ELR (cell line): Measurements from ENCODE around the gene EXTL2.
"Not testable (repeated sequence)": the region's sequence is repeated elsewhere in the genome, so short reads cannot be mapped to it uniquely, and the experiment has no call there.

Source experiments
- DNase-seq: peaks from one replicate; pipeline ENCODE4 v3.0.0-alpha.2; 2015; ENCODE audit warnings: low read depth

The EXTL2 gene

DNA sequence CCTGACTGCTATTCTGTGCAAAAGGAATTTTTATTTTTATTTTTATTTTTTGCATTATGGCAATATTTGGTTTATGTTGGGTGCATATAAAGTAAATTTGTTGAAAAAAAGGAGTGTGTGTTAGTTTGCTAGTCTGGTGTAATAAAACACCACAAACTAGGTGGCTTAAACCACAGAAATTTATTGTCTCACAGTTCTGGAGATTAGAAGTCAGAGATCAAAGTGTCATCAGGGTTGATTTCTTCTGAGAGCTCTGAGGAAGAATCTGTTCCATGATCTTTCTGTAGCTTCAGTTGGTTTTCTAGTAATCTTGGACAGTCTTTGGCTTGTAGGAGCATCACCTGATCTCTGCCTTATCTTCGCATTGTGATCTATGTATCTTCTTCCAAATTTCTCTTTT is 7.7 kb upstream of the EXTL2 start:
- DNase-seq: no peak

- DNase-seq: peak; percentile 78
These were observed 1.9 kb upstream of the EXTL2 start for GRCh38 chr1:100896481-100896982.

- DNase-seq: peak; percentile 94
These were observed 1.2 kb upstream of the EXTL2 start, which contains the start of gene SLC30A7 for GRCh38 chr1:100895540-100896480. SLC30A7 (plus strand) TSS chr1:100896090; CDS start chr1:100896263, 173 bp downstream.

- DNase-seq: no peak
These were observed 924 bp downstream of the EXTL2 start for GRCh38 chr1:100893718-100894117.

DNA sequence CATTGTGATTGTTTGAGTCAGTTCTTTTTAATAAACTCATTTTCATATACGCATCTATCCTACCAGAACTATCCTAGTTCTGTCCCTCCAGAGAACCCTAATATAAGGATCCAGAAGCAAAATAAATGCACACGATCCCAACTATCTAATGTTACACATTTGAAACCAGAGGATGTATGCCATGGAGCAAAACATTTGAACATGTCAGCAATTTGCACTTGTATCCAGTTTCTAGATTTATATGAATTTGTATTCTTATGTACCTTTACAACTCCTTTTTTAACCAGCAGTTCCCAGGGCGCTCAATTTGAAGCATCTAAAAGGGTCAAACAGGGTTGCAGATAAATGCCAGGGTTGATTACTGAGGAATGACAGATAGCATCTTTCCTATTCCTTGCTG is 2.1 kb downstream of the EXTL2 start:
- DNase-seq: no peak

- DNase-seq: no peak
These were observed 3.3 kb downstream of the EXTL2 start for GRCh38 chr1:100891380-100891779.

DNA sequence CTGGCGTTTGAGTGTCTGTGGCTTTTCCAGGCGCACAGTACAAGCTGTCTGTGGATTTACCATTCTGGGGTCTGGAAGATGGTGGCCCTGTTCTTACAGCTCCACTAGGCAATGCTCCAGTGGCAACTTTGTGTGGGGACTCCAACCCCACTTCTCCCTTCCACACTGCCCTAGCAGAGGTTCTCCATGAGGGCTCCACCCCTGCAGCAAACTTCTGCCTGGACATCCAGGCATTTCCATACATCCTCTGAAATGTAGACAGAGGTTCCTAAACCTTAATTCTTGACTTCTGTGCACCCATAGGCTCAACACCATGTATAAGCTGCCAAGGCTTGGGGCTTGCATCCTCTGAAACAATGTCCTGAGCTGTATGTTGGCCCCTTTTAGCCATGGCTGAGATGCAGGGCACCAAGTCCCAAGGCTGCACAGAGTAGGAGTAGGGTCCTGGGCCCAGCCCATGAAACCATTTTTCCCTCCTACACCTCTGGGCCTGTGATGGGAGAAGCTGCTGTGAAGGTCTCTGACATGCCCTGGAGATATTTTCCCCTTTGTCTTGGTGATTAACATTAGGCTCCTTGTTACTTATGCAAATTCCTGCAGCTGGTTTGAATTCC is 4.7 kb downstream of the EXTL2 start:
- DNase-seq: not testable (repeated sequence)

- DNase-seq: not testable (repeated sequence)
These were observed 5.6 kb downstream of the EXTL2 start for GRCh38 chr1:100889007-100889406.

DNA sequence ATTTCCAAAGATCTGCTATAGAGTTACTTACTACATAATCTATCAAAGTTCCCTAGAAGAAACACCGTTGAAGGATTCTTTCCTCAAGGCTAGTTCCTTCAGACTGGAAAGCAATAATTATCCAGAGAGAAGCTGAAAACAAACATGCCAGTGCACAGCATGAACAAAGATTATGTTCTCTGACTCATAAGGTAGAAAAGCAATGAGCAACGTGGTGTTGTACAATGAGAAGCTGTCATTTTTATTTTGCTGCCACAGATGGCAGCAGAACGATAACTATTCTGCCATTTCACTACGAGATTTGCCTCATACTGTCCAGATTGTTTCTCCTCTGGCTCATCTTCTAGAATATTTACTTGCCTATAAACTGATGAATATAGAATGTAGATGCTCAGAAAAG is 10.7 kb downstream of the EXTL2 start:
- DNase-seq: peak; percentile 72

DNA sequence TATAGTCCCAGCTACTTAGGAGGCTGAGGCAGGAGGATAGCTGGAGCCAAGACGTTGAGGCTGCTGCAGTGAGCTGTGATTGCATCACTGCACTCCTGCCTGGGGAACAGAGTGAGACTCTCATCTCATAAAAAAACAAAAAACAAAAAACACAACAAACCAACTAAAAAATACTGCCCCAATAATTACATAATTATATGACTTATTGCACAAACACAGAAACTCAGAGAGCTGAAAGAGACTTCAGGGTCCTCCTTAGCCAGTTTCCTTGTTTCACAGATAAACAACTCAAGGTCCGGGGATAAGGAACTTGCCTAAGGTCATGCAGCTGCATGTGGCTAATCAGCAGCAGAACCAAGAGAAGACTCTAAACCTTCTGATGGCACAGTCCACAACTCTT is 11.9 kb downstream of the EXTL2 start:
- no peak for DNase-seq

DNA sequence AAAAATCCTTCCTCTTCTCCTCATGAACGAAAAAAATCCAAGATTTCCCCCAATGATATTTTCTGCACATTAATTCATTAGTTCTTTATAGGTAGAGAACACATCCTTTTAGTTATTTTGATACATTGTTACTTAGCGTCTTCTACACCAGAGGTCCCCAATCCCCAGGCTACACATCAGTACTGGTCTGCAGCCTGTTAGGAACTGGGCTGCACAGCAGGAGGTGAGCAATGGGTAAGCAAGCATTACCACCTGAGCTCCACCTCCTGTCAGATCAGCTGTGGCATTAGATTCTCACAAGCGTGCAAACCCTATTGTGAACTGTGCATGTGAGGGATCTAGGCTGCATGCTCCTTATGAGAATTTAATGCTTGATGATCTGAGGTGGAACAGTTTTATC is 13.0 kb downstream of the EXTL2 start:
- DNase-seq: no peak

- DNase-seq: no peak
These were observed 15.2 kb downstream of the EXTL2 start for GRCh38 chr1:100879422-100879821.

- DNase-seq: no peak
These were observed 18.4 kb downstream of the EXTL2 start for GRCh38 chr1:100876291-100876690.

GRCh38 chr1:100875228-100875627 is 19.4 kb downstream of the EXTL2 start:
- DNase-seq: no peak

- no peak for DNase-seq
These were observed 20.2 kb downstream of the EXTL2 start for GRCh38 chr1:100874433-100874832.

DNA sequence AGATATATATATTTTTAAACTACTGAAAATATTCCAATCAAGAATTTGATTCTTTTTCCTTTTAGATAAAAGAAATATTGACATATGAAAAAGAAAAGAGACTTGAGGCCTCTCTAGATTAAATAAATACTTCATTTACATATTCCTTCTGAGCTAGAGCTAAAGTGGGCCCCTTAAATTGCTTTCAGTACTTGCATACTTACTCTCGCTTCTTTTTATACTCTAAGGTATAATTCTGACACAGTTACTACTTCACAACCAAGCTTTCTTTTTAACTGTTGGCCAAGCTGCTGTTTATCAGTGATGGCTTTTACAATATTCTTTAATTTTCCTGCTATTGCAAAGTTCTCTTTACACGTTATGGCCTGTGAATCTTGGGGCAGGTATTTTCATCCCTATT is 24.6 kb downstream of the EXTL2 start:
- DNase-seq: no peak

GRCh38 chr1:100868364-100868995 is 26.2 kb downstream of the EXTL2 start:
- DNase-seq: peak; percentile 68

GRCh38 chr1:100866901-100867206 is 27.8 kb downstream of the EXTL2 start:
- DNase-seq: no peak

GRCh38 chr1:100866041-100866900 is 28.4 kb downstream of the EXTL2 start:
- peak; percentile 72 for DNase-seq

- DNase-seq: peak; percentile 73
These were observed 32.1 kb downstream of the EXTL2 start for GRCh38 chr1:100862591-100862990.

GRCh38 chr1:100861379-100861778 is 33.3 kb downstream of the EXTL2 start:
- no peak for DNase-seq
